ENCODE results near the gene RPRD2. TPM values are rescaled to one million over a fixed set of nuclear protein-coding genes. Genes with fewer than 3 reads are reported as not detected.

Gene RPRD2
- polyA plus RNA-seq, 4 donors, result 4.1 to 37.5 (median 8.5) TPM

- H3K36me3 ChIP-seq (ENCODE audit: control insufficient read depth in 3 of 3, insufficient read depth in 2 of 3, low read depth in 1 of 3, low read length in 3 of 3), result peaks cover 5 to 62% (median 17%) of the 10 kb centered on the region in 3 donors
- no peak for DNase-seq
- no peaks in the 10 kb centered on the region for H3K27me3 ChIP-seq (ENCODE audit: control insufficient read depth in 3 of 3, insufficient read depth in 3 of 3, low read length in 3 of 3)
- no peaks in the 10 kb centered on the region for H3K4me1 ChIP-seq (ENCODE audit: control insufficient read depth in 3 of 3, insufficient read depth in 2 of 3, low read depth in 1 of 3, low read length in 2 of 3)
- no peaks in the 10 kb centered on the region for H3K9me3 ChIP-seq (ENCODE audit: control insufficient read depth in 2 of 2, insufficient read depth in 1 of 2, low read depth in 1 of 2, low read length in 1 of 2)
- FAIRE-seq, result no peak
- WGBS, 3 donors, result 80 to 90% (median 89%) methylated on average over 6 of the region's 6 CpGs
- H3K27ac ChIP-seq (ENCODE audit: low read depth in 1 of 3, low read length in 2 of 3), result no peak overlapping the region
- no peak overlapping the region for H3K4me3 ChIP-seq (ENCODE audit: low read depth in 1 of 3, low read length in 3 of 3)
Observed at GRCh38 chr1:150505431-150505830, 141.5 kb downstream of the RPRD2 start.

DNA sequence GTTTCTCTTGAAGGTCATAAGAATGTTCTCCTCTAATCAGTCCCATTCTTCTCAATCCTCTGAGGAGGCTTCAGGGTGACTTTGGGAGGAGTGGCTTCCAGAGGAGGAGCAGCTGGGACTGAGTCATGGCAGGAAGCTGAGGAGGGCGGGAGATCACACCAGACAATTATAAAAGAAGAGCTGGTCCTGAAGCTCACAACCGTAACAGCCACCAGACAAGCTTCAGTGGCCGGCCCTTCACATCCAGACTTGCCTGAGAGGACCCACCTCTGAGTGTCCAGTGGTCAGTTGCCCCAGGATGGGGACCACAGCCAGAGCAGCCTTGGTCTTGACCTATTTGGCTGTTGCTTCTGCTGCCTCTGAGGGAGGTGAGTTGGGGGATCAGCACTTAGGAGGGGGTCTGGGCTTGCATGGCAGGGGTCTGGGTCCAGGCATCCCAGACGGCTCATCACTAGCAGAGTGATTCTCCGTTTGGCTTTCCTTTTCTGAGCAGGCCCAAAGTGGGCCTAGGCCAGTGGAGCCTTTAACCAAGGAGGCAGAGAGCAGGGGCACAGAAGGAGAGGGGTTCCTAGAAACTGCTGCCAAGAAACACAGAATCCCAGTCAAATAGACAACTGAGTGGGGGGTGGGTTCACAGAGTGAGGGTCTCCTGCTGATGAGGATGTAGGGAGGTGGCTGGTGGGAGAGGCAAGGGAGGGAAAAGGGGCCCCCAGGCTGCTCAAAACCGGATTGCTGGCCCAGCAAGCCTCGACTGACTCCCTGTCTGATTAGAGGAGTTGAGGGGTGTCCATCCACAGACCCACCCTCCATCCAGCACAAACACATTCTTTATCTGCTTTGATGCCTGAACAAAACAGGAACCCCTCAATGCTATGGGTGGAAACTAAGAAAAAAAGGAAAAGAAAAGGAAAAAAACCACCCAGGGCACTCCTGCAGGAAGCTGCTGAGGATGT, 144.2 kb downstream of the RPRD2 start, which contains the start of gene ECM1:
Gene ECM1 (plus strand): TSS at position 198 of the 953 bp plus-strand sequence. CDS start 101 bp downstream, at position 299.
- peak within 1 kb of the TSS in 1 of 3 donors; percentile 88 for H3K27ac ChIP-seq (ENCODE audit: low read depth in 1 of 3, low read length in 2 of 3)
- FAIRE-seq, result no peak

GRCh38 chr1:150508982-150509381, 145.0 kb downstream of the RPRD2 start:
- 66 to 76% (median 74%) methylated on average over 4 of the region's 4 CpGs for WGBS, 3 donors
- Histone ChIP-seq H3K27ac (ENCODE audit: low read depth in 1 of 3, low read length in 2 of 3) (peak overlapping the region in 1 of 3 donors; percentile 13), H3K4me1 (ENCODE audit: control insufficient read depth in 3 of 3, insufficient read depth in 2 of 3, low read depth in 1 of 3, low read length in 2 of 3) (no peaks in the 10 kb centered on the region), H3K27me3 (ENCODE audit: control insufficient read depth in 3 of 3, insufficient read depth in 3 of 3, low read length in 3 of 3) (no peaks in the 10 kb centered on the region), H3K9me3 (ENCODE audit: control insufficient read depth in 2 of 2, insufficient read depth in 1 of 2, low read depth in 1 of 2, low read length in 1 of 2) (no peaks in the 10 kb centered on the region), H3K36me3 (ENCODE audit: control insufficient read depth in 3 of 3, insufficient read depth in 2 of 3, low read depth in 1 of 3, low read length in 3 of 3) (peaks cover 5 to 63% (median 17%) of the 10 kb centered on the region in 3 donors), H3K4me3 (ENCODE audit: low read depth in 1 of 3, low read length in 3 of 3) (no peak overlapping the region)
- FAIRE-seq (no peak), DNase-seq (no peak)

More for the DNA sequence above, 144.2 kb downstream of the RPRD2 start, which contains the start of gene ECM1:
- peak; percentile 32 to 56 for DNase-seq
- Histone ChIP-seq H3K4me1 (ENCODE audit: control insufficient read depth in 3 of 3, insufficient read depth in 2 of 3, low read depth in 1 of 3, low read length in 2 of 3) (no peaks in the 10 kb centered on the region), H3K9me3 (ENCODE audit: control insufficient read depth in 2 of 2, insufficient read depth in 1 of 2, low read depth in 1 of 2, low read length in 1 of 2) (no peaks in the 10 kb centered on the region), H3K27me3 (ENCODE audit: control insufficient read depth in 3 of 3, insufficient read depth in 3 of 3, low read length in 3 of 3) (no peaks in the 10 kb centered on the region), H3K36me3 (ENCODE audit: control insufficient read depth in 3 of 3, insufficient read depth in 2 of 3, low read depth in 1 of 3, low read length in 3 of 3) (peaks cover 5 to 63% (median 17%) of the 10 kb centered on the region in 3 donors), H3K4me3 (ENCODE audit: low read depth in 1 of 3, low read length in 3 of 3) (no peak within 1 kb of the TSS)
- 48 to 70% (median 49%) methylated on average over 7 of the region's 7 CpGs for WGBS, 3 donors

GRCh38 chr1:150511551-150511950, 147.6 kb downstream of the RPRD2 start:
- DNase-seq (no peak), FAIRE-seq (no peak)
- Histone ChIP-seq H3K4me1 (ENCODE audit: control insufficient read depth in 3 of 3, insufficient read depth in 2 of 3, low read depth in 1 of 3, low read length in 2 of 3) (peaks cover 2 to 11% (median 4%) of the 10 kb centered on the region in 3 donors), H3K36me3 (ENCODE audit: control insufficient read depth in 3 of 3, insufficient read depth in 2 of 3, low read depth in 1 of 3, low read length in 3 of 3) (peaks cover 0 to 44% (median 4%) of the 10 kb centered on the region in 3 donors), H3K9me3 (ENCODE audit: control insufficient read depth in 2 of 2, insufficient read depth in 1 of 2, low read depth in 1 of 2, low read length in 1 of 2) (no peaks in the 10 kb centered on the region), H3K27ac (ENCODE audit: low read depth in 1 of 3, low read length in 2 of 3) (no peak overlapping the region), H3K4me3 (ENCODE audit: low read depth in 1 of 3, low read length in 3 of 3) (no peak overlapping the region), H3K27me3 (ENCODE audit: control insufficient read depth in 3 of 3, insufficient read depth in 3 of 3, low read length in 3 of 3) (no peaks in the 10 kb centered on the region)
- WGBS, 3 donors, result 80 to 91% (median 87%) methylated on average over 12 of the region's 12 CpGs

DNA sequence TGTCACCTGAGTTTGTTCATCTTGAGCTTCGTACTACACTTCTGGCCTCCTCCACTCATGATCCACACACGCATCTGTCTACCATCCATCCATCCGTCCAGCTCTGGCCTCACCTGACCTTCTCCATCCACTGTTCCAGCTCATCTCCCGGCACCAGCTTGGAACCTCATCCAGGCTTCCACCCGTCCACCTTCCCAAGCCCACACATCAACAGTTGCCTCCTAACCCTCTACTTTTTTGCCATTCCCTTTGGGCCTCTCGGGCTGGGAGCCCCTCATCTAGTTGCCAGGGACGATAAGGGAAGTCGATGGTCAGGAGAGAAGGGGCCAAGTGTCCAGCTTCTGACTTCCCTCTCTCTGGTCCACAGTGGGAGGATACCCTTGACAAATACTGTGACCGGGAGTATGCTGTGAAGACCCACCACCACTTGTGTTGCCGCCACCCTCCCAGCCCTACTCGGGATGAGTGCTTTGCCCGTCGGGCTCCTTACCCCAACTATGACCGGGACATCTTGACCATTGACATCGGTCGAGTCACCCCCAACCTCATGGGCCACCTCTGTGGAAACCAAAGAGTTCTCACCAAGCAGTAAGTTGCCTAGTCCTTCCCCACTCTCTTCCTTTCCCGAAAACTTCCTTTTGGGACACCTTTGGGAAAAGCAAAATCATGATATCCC, 148.2 kb downstream of the RPRD2 start:
- FAIRE-seq (no peak), DNase-seq (no peak)
- peaks cover 2 to 12% (median 4%) of the 10 kb centered on the region in 3 donors for H3K4me1 ChIP-seq (ENCODE audit: control insufficient read depth in 3 of 3, insufficient read depth in 2 of 3, low read depth in 1 of 3, low read length in 2 of 3)
- H3K4me3 ChIP-seq (ENCODE audit: low read depth in 1 of 3, low read length in 3 of 3), result no peak overlapping the region
- no peak overlapping the region for H3K27ac ChIP-seq (ENCODE audit: low read depth in 1 of 3, low read length in 2 of 3)
- H3K27me3 ChIP-seq (ENCODE audit: control insufficient read depth in 3 of 3, insufficient read depth in 3 of 3, low read length in 3 of 3), result no peaks in the 10 kb centered on the region
- peaks cover 0 to 39% (median 0%) of the 10 kb centered on the region in 3 donors for H3K36me3 ChIP-seq (ENCODE audit: control insufficient read depth in 3 of 3, insufficient read depth in 2 of 3, low read depth in 1 of 3, low read length in 3 of 3)
- 86 to 95% (median 89%) methylated on average over 17 of the region's 17 CpGs for WGBS, 3 donors
- H3K9me3 ChIP-seq (ENCODE audit: control insufficient read depth in 2 of 2, insufficient read depth in 1 of 2, low read depth in 1 of 2, low read length in 1 of 2), result no peaks in the 10 kb centered on the region

DNA sequence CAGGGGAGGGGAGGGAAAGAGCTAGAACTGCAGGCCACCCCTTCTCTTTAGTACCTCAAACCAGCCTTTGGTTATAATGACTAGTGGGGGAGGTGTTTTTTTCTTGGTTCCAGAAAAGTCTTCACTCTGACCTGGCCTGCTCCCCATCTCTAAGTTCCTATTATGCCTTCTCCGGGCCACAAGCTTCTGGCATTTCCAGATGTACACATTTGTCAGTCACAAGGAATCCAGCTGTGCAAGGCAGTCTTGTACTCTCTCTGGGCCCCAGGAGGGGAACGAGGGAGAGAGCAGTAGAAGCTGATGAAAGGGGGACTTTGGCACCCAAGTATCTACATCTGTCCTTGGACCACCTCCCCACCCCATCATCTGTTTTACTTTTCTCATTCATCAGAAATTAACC, 148.9 kb downstream of the RPRD2 start:
- H3K27ac ChIP-seq (ENCODE audit: low read depth in 1 of 3, low read length in 2 of 3), result no peak overlapping the region
- no peak for DNase-seq

GRCh38 chr1:150513351-150513791, 149.4 kb downstream of the RPRD2 start:
- FAIRE-seq (no peak), DNase-seq (peak in 1 of 2 donors; percentile 19)
- H3K27me3 ChIP-seq (ENCODE audit: control insufficient read depth in 3 of 3, insufficient read depth in 3 of 3, low read length in 3 of 3), result no peaks in the 10 kb centered on the region
- H3K9me3 ChIP-seq (ENCODE audit: control insufficient read depth in 2 of 2, insufficient read depth in 1 of 2, low read depth in 1 of 2, low read length in 1 of 2), result no peaks in the 10 kb centered on the region
- peaks cover 2 to 12% (median 4%) of the 10 kb centered on the region in 3 donors for H3K4me1 ChIP-seq (ENCODE audit: control insufficient read depth in 3 of 3, insufficient read depth in 2 of 3, low read depth in 1 of 3, low read length in 2 of 3)
- H3K36me3 ChIP-seq (ENCODE audit: control insufficient read depth in 3 of 3, insufficient read depth in 2 of 3, low read depth in 1 of 3, low read length in 3 of 3), result peaks cover 0 to 30% (median 0%) of the 10 kb centered on the region in 3 donors
- WGBS, 3 donors, result 51 to 73% (median 69%) methylated on average over 7 of the region's 7 CpGs
- no peak overlapping the region for H3K4me3 ChIP-seq (ENCODE audit: low read depth in 1 of 3, low read length in 3 of 3)
- H3K27ac ChIP-seq (ENCODE audit: low read depth in 1 of 3, low read length in 2 of 3), result no peak overlapping the region

More for the DNA sequence above, 148.9 kb downstream of the RPRD2 start:
- WGBS, 3 donors, result 60 to 75% (median 72%) methylated on average over 2 of the region's 2 CpGs
- Histone ChIP-seq H3K27me3 (ENCODE audit: control insufficient read depth in 3 of 3, insufficient read depth in 3 of 3, low read length in 3 of 3) (no peaks in the 10 kb centered on the region), H3K9me3 (ENCODE audit: control insufficient read depth in 2 of 2, insufficient read depth in 1 of 2, low read depth in 1 of 2, low read length in 1 of 2) (no peaks in the 10 kb centered on the region), H3K4me3 (ENCODE audit: low read depth in 1 of 3, low read length in 3 of 3) (no peak overlapping the region), H3K36me3 (ENCODE audit: control insufficient read depth in 3 of 3, insufficient read depth in 2 of 3, low read depth in 1 of 3, low read length in 3 of 3) (peaks cover 0 to 35% (median 0%) of the 10 kb centered on the region in 3 donors), H3K4me1 (ENCODE audit: control insufficient read depth in 3 of 3, insufficient read depth in 2 of 3, low read depth in 1 of 3, low read length in 2 of 3) (peaks cover 2 to 12% (median 4%) of the 10 kb centered on the region in 3 donors)
- FAIRE-seq, result no peak

DNA sequence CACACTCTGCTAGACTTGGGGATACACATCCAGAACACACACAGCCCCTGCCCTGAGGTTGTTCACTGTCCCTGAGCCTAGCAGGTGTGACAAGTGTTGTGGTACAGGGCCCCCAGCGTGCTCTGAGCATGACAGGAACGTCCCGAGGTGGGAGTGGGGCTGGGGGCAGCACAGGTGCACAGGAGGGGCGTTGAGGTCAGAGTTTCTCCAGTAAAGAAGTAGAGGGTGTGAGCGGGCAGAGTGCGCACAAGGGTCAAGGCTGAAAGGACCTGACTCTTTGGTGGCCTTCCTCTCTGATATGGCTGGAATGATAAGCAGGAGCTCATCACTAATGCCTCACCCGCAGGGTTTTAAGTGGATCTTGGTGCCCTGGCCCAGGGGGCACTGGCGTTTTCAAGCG, 150.3 kb downstream of the RPRD2 start:
- Histone ChIP-seq H3K4me3 (ENCODE audit: low read depth in 1 of 3, low read length in 3 of 3) (no peak overlapping the region), H3K27me3 (ENCODE audit: control insufficient read depth in 3 of 3, insufficient read depth in 3 of 3, low read length in 3 of 3) (no peaks in the 10 kb centered on the region), H3K9me3 (ENCODE audit: control insufficient read depth in 2 of 2, insufficient read depth in 1 of 2, low read depth in 1 of 2, low read length in 1 of 2) (no peaks in the 10 kb centered on the region), H3K27ac (ENCODE audit: low read depth in 1 of 3, low read length in 2 of 3) (no peak overlapping the region), H3K4me1 (ENCODE audit: control insufficient read depth in 3 of 3, insufficient read depth in 2 of 3, low read depth in 1 of 3, low read length in 2 of 3) (peaks cover 2 to 12% (median 4%) of the 10 kb centered on the region in 3 donors), H3K36me3 (ENCODE audit: control insufficient read depth in 3 of 3, insufficient read depth in 2 of 3, low read depth in 1 of 3, low read length in 3 of 3) (peaks cover 0 to 24% (median 0%) of the 10 kb centered on the region in 3 donors)
- WGBS, 3 donors, result 81 to 89% (median 88%) methylated on average over 9 of the region's 9 CpGs
- DNase-seq (no peak), FAIRE-seq (no peak)
